Forelimb muscle (tissue), 1 donor: ENCODE measurements around the gene GUK1. TPM values are rescaled to one million over a fixed set of nuclear protein-coding genes. Genes with fewer than 3 reads are reported as not detected.

ENCODE experiments used
- DNase-seq: peaks from one replicate; pipeline ENCODE4 v3.0.0-alpha.2; 2013; ENCODE audit warnings: low read depth
- polyA plus RNA-seq: library from polyadenylated mRNA; unstranded; fragments of 120-200 nt; gene quantifications from one replicate; pipeline ENCODE4 v1.2.1, GENCODE V29; 2013; ENCODE audit not compliant: insufficient read length

The GUK1 gene
- polyA plus RNA-seq, 1 donor: 125 TPM

DNA sequence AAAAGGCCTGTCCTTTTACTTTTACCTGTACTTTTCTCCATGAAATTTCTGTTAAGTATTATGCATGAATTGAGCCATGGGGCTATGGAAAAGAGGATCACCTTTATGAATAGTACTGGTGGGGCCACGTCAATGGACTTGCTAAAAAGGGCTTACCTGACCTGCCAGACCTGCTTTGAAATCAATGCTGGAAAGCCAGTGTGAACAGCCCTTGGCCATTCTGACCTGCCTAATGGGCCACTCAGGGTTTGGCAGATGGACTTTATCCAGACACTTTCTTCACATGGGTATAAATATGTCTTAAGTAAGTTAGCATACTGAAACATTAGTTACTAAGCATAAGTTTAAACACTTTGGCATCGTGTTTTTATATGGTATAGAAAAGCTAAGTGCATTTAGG lies 8.3 kb upstream of the GUK1 start:
- DNase-seq: no peak

DNA sequence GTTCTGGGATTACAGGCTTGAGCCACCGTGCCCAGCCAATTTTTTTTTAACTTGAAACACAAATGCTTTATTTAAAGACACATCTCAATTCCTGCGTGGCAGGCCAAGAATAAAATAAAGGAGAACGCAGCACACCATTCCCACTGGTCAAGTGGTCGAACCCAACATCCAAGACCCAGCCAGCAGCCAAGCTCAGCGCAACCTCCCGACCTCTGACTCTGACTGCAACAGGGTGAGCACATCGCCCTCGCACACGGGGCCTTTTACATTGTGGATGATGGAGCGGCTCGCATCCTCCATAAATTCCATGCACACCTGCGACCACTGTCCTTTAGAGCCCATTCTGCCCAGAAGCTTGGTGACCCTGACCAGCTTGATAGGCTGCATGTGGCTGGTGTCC lies 5.5 kb upstream of the GUK1 start:
- no peak for DNase-seq

DNA sequence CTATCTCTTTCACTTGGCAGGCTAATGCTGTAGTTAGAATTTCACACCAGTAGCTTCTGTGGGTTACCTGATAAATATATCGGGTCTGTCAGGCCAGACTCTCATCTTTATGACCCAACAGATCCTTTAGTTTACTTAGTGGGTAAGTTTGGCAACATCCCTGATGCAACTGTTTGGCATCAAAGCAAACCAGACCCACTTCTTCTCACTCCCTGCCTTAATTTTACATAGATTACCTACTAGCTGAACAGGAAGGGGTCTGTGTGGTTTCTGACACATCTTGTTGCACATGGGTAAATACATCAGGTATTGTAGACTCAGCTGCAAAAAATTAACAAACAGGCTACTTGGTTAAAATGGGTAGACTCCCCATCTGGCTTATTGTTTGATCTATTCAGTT lies 3.2 kb upstream of the GUK1 start:
- DNase-seq: no peak

DNA sequence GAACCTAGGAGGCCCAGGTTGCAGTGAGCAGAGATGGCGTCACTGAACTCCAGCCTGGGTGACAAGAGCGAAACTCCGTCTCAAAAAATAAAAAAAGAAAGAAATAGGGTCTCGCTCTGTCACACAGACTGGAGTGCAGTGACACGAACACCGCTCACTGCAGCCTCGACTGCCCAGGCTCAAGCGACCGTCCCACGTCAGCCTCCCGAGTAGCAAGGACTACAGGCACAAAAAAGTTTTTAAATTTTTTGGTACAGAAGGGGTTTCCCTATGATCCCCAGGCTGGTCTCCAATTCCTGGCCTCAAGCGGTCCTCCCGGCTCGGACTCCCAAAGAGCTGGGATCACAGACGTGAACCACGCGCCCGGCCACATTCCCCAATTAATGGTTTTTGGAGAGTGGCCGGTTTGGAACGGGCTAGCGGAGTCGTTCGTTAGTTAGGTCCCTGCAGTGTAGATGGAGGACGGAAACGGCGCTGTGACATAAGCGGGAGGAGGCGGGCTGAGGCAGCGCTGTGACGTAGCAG lies 611 bp upstream of the GUK1 start:
- DNase-seq: no peak

DNA sequence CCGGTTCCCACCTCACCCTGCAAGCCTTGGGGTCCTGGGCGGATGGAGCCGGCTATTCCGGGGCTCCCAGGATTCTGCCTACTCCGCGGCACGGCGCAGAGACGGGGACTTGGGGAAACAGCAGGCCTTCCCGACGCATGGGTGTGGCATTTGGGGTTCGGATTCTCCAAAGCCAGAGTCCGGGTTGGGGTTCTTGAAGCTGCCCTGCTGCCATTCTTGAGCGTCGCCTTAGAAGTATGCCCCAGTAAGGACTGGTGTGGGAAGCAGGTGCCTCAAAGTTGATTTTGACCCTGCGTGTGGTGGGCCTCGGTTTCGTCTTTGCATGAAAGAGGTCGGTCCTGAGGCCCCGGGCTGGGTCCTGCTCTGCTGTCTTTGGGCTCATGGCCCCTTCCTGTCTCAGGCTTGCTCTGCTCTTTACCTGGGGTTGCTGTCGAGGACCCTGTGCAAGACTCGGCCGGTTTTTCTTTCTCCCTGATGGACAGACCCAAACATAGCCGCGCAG lies 696 bp downstream of the GUK1 start:
- DNase-seq: no peak

DNA sequence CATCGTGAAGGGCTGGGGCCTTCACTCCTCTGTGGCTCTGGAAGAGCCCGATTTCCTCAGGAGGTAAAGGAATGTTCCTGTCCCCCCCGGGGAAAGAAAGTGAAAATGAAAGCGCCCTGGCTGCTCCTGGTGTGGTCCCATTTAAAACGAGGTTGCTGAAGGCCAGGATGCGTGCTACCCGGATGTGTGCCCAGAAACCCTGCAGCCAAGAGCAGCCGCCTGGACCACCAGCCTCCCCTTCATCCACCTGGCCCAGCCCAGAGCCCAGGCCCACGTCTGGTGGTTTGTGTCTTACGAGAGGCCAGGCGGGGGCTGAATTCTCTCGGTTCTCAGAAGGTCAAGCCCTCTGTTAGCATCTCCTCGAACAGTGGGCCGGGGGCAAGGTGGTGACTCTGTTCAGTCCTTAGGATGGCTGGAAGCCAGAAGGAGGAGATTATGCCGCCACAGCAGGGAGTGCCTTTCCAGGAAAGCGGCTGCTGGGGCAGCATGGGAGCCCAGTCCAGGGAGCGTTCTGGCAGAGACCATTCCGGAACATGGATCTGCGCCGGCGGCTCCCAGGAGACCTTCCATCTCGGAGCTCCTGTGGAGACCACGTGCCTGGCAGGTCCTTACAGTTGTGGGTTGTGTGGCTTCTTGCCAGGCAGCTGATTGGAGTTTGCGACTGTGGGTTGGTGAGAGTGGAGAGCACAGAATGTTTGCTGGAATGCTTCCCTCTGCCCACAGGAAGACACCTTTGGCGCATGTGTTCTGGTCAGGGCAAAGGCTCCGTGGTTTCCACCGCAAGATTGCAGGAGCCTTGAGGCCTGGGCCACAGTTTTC lies 1.4 kb downstream of the GUK1 start:
- no peak for DNase-seq

DNA sequence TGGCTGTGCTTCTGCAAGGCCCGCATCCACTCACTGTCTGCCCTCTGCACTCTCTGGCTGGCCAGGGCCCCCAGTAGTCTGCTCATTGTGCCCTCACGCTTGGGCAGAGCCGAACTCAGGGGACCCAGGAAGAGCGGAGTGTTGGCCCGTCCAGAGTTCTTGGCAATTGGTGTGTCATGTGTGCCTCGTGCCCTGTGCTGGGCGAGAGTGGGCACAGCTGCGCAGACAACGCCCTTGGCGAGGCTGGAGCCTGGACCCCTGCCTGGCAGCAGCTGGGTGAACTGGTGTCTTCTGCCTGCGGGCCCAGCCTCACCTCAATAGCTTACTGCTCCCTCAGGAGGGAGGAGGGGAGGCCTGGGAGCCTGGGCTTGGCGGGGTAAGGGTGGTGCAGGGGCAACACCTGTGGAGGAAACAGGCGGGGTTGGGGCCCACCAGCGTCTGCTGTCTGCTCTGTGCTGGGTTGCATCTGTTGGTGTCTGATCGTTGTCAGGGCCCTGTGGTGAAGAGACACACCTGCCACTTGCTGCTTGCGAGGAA lies 2.1 kb downstream of the GUK1 start:
- no peak for DNase-seq

DNA sequence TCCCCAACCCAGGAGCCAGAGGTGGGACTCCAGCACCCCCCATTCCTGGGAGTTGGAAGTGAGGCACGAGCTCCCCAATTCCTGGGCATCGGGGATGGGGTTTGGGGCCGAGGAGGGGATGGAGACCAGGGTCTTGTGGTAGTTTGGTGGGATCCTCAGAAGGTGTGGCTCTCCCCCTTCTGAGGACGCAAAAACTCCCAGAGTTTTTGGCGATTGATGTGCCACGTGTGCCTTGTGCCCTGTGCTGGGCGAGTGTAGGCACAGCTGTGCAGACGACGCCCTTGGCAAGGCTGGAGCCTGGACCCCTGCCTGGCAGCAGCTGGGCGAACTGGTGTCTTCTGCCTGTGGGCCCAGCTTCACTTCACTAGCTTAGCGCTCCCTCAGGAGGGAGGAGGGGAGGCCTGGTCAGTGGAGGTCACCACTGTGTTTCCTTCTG lies 2.6 kb downstream of the GUK1 start:
- DNase-seq: no peak

DNA sequence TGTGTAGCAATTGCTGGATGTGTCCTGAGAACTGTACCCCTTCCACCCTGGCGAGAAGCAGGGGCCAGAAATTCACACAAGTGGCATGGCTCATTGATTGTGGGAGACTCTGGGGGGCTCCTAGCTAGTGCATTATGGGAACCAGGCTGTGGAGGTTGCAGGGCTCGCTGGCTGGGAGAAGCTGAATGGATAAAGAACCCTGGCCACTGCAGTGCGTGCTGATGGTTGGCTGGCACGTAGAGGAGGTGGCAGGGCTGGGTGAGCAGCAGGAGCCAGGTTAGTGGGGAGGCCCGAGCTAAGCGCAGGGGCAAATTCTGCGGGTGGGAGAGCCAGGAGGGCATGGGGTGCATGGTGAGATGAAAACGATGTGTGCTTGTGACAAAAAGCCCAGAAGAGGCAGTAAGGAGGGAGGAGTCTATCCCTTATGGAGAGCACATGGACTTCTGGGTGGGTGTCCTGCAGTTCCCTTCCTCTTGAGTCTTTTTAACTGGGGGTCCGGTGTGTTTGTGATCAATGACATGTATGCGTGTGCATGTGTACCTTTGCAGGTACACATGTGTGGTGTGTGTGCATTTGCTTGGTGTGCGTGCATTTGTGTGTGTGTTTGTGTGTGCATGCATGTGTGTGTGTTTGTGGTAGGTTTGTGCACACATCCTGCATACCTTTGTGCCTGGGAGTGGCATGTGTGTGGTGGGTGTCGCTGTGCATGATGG lies 3.6 kb downstream of the GUK1 start:
- no peak for DNase-seq

DNA sequence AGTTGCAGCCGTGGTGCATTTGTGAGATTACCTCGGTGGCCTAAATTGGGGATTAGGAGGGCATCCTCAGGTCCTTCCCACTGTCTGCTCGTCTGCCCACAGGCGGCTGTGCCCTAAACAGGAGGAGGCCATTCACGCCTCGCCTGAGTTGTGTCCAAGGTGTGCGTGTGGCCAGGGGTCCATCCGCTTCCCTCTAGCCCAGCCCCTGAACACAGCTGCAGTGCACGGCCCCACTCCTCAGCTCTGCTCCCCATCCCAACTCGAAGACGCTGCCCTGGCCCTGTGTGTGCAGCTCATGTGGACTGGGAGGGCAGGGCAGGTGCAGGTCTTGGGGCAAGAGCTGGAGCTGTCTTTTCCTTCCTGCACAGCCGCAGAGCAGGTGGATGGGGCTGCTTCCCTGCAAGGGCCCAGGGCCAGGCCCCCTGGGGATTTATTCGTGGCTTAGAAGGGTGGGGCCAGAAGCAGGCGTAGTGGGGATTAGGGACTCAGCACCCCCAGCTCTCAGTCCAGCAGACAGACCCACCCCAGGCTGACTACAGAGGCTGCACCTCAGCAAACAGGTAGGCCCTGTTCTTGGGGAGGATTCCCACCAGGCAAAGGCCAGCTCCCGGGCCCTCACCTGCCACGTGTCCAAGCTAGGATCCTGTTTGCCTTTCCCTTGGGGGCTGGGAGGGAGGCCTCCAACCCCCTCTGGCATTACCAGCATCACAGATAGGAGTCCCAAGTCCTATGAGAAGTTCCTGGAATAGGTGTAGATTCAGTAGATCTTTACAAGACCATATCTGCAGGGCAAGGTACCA lies 4.3 kb downstream of the GUK1 start:
- DNase-seq: no peak

DNA sequence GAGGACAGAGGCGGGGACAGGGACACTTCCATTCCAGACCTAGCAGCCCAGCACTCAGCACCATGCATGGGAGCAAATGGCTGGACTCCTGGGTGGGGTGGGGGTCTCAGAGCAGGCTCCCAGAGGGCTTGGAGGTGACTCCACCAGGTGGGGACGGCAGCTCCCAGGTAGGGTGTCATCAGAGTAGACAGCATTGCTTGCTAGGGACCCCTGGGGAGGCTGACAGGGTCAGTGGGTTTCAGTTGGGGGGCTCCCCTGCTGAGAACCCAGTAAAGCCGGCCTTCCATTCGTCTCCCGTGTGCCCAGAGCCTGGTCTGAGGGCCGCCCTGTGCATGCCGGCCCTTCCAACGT lies 4.9 kb downstream of the GUK1 start:
- DNase-seq: no peak

DNA sequence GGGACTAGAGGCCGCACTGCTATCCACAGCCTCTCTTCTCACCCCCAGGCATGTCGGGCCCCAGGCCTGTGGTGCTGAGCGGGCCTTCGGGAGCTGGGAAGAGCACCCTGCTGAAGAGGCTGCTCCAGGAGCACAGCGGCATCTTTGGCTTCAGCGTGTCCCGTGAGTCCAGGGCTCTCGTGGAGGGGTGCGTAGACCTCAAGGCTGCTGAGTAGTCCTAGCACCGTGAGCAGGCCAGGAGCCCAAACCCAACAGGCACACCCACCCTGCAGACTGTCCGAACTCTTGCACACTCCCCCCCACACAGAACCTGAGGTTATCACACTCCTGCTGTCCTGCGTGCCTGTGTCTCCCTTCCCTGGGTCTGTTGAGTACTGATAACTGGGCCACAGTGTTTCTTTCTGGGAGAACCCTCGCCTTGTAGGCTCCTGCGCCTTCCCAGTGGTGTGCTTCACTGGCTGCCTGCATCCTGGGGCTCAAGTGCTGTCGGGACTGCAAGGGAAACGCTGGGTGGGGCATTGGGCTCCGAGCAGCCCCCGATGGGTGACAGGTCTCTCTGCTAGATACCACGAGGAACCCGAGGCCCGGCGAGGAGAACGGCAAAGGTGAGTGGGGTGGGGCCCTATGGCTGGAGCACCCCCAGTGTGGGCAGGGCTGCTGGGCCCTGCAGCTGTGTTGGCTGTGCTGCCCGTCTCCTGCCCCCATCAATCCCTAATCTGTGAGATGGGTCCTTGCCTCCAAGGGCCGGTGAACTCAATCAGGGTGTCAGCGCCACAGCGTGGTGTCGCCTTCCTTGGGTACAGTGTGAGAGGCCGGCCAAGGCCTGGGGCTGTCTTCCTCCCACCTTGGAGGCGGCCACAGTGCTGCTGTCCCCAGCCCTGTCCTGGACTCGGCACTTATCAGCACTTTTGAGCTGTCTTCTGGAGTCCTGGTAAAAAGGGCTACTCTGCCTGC lies 5.7 kb downstream of the GUK1 start:
- no peak for DNase-seq

DNA sequence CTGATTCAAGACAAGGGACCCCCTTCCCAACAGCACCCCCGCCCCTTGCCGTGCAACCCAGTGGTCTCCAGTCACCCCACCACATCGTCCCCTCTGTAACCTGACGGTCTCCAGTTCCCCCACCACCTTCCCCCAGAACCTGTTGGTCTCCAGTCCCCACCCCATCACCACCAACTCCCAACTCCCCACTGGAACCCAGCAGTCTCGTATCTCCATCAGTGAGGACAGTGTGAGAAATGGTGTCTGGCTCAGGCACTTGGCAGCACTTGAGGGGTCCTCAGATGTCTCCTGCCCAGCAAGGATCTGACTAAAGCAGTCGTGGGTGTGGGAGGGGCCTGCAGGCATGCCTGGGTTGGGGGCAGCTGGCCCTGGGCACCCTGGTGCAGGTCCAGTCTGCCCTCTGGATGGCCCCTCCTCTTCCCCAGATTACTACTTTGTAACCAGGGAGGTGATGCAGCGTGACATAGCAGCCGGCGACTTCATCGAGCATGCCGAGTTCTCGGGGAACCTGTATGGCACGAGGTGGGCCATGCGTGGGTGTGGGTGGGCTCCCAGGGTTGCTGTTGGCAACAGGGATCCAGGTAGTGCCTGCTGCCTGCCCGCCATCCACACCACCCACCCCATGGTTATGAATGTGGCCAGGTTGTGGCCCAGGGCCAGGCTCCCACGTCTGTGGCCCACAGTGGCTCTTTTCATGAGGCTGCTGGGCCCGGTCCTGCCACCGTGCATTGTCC lies 6.5 kb downstream of the GUK1 start:
- DNase-seq: no peak

DNA sequence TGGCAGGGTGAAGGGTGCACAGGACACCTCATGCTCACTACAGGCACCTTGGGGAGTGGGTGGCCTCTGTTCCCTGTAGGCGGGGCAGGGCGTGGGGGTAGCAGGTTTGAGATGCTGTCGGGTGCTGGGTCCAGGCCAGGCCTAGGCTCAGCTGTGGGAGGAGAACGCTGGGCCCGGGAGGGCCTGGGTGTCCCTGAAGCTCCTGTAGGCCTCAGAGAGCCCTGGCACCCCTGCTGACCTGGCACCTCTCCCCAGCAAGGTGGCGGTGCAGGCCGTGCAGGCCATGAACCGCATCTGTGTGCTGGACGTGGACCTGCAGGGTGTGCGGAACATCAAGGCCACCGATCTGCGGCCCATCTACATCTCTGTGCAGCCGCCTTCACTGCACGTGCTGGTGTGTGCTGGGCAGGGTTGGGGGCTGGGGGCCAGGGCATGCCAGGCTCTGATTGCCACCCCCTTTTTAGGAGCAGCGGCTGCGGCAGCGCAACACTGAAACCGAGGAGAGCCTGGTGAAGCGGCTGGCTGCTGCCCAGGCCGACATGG lies 7.1 kb downstream of the GUK1 start:
- DNase-seq: no peak

DNA sequence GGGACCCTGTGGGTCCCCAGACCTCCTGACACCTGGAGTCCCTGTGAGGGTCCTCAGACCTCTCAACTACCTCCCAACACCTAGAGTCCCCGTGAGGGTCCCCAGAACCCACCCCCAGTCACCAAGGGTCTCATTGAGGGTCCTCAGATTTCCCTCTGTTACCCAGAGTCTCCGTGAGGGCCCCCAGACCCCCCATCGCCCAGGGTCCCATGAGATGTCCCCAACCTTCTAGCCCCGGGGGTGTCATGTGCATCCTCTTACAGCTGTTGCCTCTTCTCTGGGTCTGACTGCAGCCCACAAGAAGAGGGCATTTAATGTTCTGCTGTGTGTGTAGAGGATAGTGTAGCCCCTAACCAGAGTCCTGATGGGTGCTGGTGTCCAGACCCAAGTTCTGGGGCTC lies 7.7 kb downstream of the GUK1 start:
- DNase-seq: no peak

DNA sequence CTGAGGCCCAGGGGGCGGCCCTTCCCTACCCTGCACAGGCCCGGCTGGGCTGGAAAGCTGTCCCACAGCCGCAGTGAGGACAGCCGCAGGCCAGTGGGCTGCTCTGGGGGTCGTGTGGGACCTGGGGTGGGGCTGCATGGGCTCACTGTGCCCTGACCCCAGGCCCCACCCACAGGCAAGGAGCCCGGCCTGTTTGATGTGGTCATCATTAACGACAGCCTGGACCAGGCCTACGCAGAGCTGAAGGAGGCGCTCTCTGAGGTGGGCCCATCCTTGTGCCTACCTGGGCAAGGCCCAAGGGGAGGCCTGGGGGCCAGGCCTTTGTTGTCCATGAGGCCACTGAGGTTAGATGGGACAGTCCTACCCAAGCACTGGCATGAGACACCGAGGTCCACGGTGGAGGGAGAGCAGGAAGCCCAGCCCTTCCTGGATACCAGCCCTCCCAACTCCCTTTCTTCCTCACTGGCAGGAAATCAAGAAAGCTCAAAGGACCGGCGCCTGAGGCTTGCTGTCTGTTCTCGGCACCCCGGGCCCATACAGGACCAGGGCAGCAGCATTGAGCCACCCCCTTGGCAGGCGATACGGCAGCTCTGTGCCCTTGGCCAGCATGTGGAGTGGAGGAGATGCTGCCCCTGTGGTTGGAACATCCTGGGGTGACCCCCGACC lies 8.2 kb downstream of the GUK1 start:
- DNase-seq: no peak

DNA sequence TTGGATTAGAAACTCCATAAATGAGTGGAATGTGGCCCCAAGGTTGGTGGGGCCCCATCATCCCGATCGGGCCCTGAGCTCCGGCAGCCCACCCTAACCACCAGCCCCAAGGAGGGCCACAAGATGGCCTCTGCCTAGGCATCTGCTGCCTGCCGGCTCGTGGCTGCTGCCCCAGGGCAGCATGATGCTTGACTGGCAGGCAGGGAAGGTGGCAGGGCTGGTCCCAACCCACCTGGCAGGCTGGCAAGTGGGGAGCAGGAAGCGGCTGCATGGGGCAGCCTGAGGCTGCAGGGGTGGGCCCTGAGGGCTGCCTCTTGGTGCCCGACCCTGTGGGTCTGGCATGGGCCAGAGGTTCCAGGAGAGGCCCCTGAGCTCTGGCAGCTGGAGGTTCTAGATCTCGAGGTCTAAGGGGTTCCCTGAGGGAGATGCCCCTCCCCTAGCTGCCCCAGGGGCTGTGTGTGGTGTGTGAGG lies 8.9 kb downstream of the GUK1 start:
- DNase-seq: no peak

DNA sequence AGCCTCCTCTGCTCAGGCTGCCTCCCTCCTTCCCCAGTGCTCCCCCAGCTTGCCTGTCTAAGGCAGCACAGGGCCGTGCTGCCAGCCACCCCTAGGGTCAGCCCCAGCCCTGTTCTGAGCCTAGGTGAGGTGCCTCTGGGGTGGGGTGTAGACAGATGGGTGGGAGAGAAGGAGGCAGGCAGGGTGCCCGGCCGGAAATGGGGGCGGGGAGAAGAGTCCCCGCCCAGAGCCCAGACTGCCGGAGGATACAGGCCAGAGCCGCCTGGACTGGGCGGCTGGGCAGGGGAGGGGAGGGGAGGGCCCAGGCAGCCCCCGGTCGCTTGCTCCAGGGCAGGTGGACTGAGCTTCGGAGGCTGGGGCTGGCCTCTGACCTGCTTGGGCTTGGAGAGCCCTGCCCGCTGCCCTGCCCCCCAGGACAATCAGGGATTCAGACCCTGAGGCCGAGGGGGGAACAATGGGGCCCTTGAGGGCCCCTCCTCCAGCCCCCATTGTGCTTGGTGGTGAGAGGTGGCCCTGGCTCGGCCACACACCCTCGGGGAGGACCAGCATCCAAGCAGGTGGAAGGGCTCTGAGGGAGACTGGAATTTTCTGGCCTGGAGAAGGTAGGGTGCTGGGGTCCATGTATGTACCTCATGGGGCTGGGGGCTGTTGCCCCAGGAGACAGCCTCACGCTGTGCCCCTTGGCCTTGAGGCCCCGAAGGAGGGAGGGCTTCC lies 9.5 kb downstream of the GUK1 start, which contains the start of gene GJC2:
TSS of gene GJC2 (plus strand) at position 525 of the 714 bp plus-strand sequence. CDS start 7,829 bp downstream, outside the sequence.
- DNase-seq: no peak
